NT2/D1 (cell line): ENCODE measurements around the gene FAP.

ENCODE experiments used
- DNase-seq: peaks from one replicate; pipeline ENCODE4 v3.0.0-alpha.2; 2011; ENCODE audit warnings: low read depth, low spot score
- H3K27me3 ChIP-seq: 2 replicates; pipeline ENCODE4 v1.6.0; 2011; ENCODE audit warnings: mild to moderate bottlenecking; ENCODE audit not compliant: insufficient read length, insufficient read depth
- H3K36me3 ChIP-seq: 2 replicates; pipeline ENCODE4 v1.6.1; 2011; ENCODE audit warnings: mild to moderate bottlenecking, low read length, mixed read lengths; ENCODE audit not compliant: insufficient read depth, insufficient read length
- H3K4me1 ChIP-seq: 2 replicates; pipeline ENCODE4 v1.5.1; 2011; ENCODE audit not compliant: insufficient read depth, insufficient read length
- H3K4me3 ChIP-seq: 2 replicates; pipeline ENCODE4 v1.5.1; 2011; ENCODE audit warnings: low read depth; ENCODE audit not compliant: insufficient read length
- H3K9ac ChIP-seq: 2 replicates; pipeline ENCODE4 v1.6.0; 2011; ENCODE audit warnings: low read depth; ENCODE audit not compliant: insufficient read length
- H3K9me3 ChIP-seq: 2 replicates; pipeline ENCODE4 v1.5.1; 2011; ENCODE audit warnings: mild to moderate bottlenecking, low read length; ENCODE audit not compliant: insufficient read depth
- SUZ12 ChIP-seq: IDR thresholded peaks from 2 replicates; pipeline ENCODE4 v1.6.1; 2011; ENCODE audit not compliant: insufficient read length, insufficient read depth; ENCODE audit errors: extremely low read depth
- YY1 ChIP-seq: IDR thresholded peaks from 2 replicates; pipeline ENCODE4 v1.6.1; 2011; ENCODE audit not compliant: insufficient read length, insufficient read depth
- ZNF274 ChIP-seq: IDR thresholded peaks from 2 replicates; pipeline ENCODE4 v1.6.1; 2011; ENCODE audit warnings: mild to moderate bottlenecking, low read depth, low read length

FAP gene

DNA sequence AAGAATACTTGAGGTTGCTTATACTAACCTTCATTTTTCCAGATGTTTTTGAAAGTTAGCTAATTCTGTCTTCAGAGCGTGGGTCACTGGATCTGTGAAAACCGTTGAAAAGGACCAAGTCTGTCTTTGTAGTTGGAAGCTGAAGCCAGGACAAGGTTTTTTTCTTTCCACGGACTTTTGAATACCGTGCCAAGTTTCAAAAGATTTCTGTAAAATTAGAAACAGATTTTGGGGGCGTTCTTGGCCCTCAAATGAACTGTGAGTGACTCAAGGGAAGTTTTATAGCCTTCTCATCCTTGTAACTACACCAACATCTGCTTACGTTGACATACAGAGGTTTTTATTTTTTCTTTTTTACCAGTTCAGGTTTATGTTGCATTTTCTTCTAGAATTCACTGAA is at the start of gene FAP:
FAP (minus strand) TSS at position 152 of the 400 bp plus-strand sequence; CDS start at position 34, 118 bp downstream.
- no peak within 1 kb of the TSS for H3K9ac ChIP-seq
- TF ChIP-seq ZNF274 (no peak), YY1 (no peak), SUZ12 (no peak)
- DNase-seq = no peak
- no peaks in the 10 kb centered on the region for H3K4me1 ChIP-seq
- no peaks in the 10 kb centered on the region for H3K36me3 ChIP-seq
- no peaks in the 10 kb centered on the region for H3K9me3 ChIP-seq
- H3K4me3 ChIP-seq = no peak within 1 kb of the TSS
- no peaks in the 10 kb centered on the region for H3K27me3 ChIP-seq

DNA sequence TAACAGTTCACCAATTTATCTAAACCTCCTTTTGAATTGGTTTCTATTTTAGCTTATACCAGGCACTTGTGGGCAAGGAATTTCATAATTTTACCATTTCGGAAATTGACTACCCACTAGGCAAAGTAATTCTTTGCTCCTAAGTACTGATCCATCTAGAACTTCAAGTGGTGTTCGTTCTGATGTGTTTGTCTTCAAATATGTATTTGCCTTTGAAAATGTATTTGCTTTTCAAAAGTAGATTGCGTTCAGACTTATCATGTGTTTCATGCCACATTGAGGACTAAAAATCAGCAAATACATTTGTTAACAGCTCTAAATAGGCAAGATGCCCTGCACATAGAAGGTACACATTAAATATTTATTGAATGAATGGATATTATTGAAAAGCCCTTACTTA is 48.5 kb upstream of the FAP start:
- Histone ChIP-seq H3K36me3 (no peaks in the 10 kb centered on the region), H3K4me1 (no peaks in the 10 kb centered on the region), H3K4me3 (no peak overlapping the region), H3K9ac (no peak overlapping the region), H3K27me3 (no peaks in the 10 kb centered on the region), H3K9me3 (no peaks in the 10 kb centered on the region)
- DNase-seq = no peak
- no peak for TF ChIP-seq YY1
- no peak for TF ChIP-seq ZNF274
- TF ChIP-seq SUZ12 = no peak

- H3K27me3 ChIP-seq = no peaks in the 10 kb centered on the region
- no peak for DNase-seq
- H3K9me3 ChIP-seq = no peaks in the 10 kb centered on the region
- no peak overlapping the region for H3K9ac ChIP-seq
- TF ChIP-seq YY1 (no peak), SUZ12 (no peak), ZNF274 (no peak)
- no peaks in the 10 kb centered on the region for H3K4me1 ChIP-seq
- no peak overlapping the region for H3K4me3 ChIP-seq
- H3K36me3 ChIP-seq = no peaks in the 10 kb centered on the region
These were observed 39.6 kb upstream of the FAP start for GRCh38 chr2:162282765-162283425.

DNA sequence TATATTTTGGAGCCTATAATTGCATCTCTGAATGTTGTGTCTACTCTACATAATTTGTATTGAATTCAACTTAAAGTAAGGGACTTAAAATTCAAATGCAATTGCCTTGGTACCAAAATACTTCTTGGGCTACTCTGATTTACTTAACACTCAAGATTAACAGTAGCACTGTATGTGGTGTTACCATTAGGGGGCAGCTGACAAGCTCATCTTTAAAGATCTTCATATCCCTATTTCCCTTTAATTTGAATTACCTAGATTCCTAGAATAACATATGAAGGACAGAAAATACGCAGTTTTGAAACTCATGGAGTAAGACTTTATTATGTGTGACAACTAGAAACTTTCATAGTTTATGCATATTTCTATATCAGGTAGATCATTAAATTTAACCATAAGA is 37.4 kb upstream of the FAP start:
- no peak overlapping the region for H3K9ac ChIP-seq
- no peaks in the 10 kb centered on the region for H3K4me1 ChIP-seq
- no peaks in the 10 kb centered on the region for H3K36me3 ChIP-seq
- no peak for DNase-seq
- no peaks in the 10 kb centered on the region for H3K9me3 ChIP-seq
- TF ChIP-seq SUZ12 = no peak
- TF ChIP-seq YY1 = no peak
- no peak for TF ChIP-seq ZNF274
- H3K4me3 ChIP-seq = no peak overlapping the region
- no peaks in the 10 kb centered on the region for H3K27me3 ChIP-seq

- Histone ChIP-seq H3K27me3 (no peaks in the 10 kb centered on the region), H3K4me3 (no peak overlapping the region), H3K4me1 (no peaks in the 10 kb centered on the region), H3K9me3 (no peaks in the 10 kb centered on the region), H3K36me3 (no peaks in the 10 kb centered on the region), H3K9ac (no peak overlapping the region)
- TF ChIP-seq ZNF274 = no peak
- no peak for TF ChIP-seq SUZ12
- no peak for TF ChIP-seq YY1
- DNase-seq = no peak
These were observed 34.1 kb upstream of the FAP start for GRCh38 chr2:162277381-162277780.

- Histone ChIP-seq H3K4me1 (no peaks in the 10 kb centered on the region), H3K36me3 (no peaks in the 10 kb centered on the region)
These were observed 24.8 kb upstream of the FAP start for GRCh38 chr2:162267996-162268395.

DNA sequence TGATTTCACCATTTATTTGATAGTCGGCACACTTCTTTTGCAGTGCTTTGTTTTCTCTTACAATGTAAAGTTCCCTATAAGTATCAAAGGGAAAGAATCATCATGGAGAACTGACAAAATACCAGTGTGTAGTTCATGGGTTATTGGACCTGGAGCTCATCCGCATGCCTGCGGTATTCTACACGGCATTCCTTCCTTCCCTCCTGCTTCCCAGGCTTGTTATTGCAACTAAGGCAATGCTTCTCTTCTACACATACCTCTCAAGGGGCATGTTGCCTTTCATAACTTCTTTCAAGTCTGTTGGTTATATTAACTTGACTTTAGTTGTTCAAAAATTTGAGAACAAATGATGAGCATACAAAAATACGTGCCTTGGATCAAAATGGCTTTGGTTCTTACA is 24.3 kb upstream of the FAP start:
- no peak overlapping the region for H3K4me3 ChIP-seq

More at GRCh38 chr2:162267996-162268395, 24.8 kb upstream of the FAP start:
- no peaks in the 10 kb centered on the region for H3K9me3 ChIP-seq
- no peak for TF ChIP-seq ZNF274
- TF ChIP-seq SUZ12 = no peak
- no peak for DNase-seq
- no peak overlapping the region for H3K9ac ChIP-seq
- no peak overlapping the region for H3K4me3 ChIP-seq
- no peaks in the 10 kb centered on the region for H3K27me3 ChIP-seq

DNA sequence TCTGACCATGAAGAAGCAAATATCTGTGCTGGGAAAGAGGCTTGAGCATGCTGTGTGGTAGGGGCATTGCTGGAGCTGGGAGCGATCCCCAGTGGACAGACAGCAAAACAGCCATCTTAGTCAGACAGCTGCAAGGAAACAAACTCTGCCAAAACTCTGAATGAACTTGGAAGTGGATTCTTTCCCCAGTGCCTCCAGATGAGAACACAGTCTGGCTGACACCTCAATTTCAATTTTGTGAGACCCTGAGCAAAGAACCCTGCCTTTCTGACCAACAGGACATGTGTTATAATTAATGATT is 23.2 kb upstream of the FAP start:
- no peaks in the 10 kb centered on the region for H3K4me1 ChIP-seq
- no peak for DNase-seq

More for the DNA sequence above, 24.3 kb upstream of the FAP start:
- no peaks in the 10 kb centered on the region for H3K9me3 ChIP-seq
- no peaks in the 10 kb centered on the region for H3K4me1 ChIP-seq
- no peak for TF ChIP-seq YY1
- TF ChIP-seq SUZ12 = no peak
- TF ChIP-seq ZNF274 = no peak
- H3K36me3 ChIP-seq = no peaks in the 10 kb centered on the region
- H3K27me3 ChIP-seq = no peaks in the 10 kb centered on the region
- H3K9ac ChIP-seq = no peak overlapping the region
- DNase-seq = no peak

More for the DNA sequence above, 23.2 kb upstream of the FAP start:
- Histone ChIP-seq H3K36me3 (no peaks in the 10 kb centered on the region), H3K27me3 (no peaks in the 10 kb centered on the region), H3K9me3 (no peaks in the 10 kb centered on the region), H3K9ac (no peak overlapping the region), H3K4me3 (no peak overlapping the region)
- TF ChIP-seq YY1 (no peak), ZNF274 (no peak), SUZ12 (no peak)
